Endothelial cell of coronary artery (primary cell): ENCODE data around the gene USP51. TPM values are rescaled to one million over a fixed set of nuclear protein-coding genes. Genes with fewer than 3 reads are reported as not detected.

Experiments used
- total RNA-seq: library from RNA; depleted of rRNA; stranded (reverse); fragments of >200 nt; gene quantifications from 2 replicates; pipeline ENCODE4 v1.2.3, GENCODE V29; 2014

The USP51 gene
- 0.75 and 0.90 TPM in 2 replicates for total RNA-seq

GRCh38 chrX:55489314-55490009 lies at the start of gene USP51:
Gene USP51 (minus strand): TSS chrX:55489848. CDS start chrX:55488939, 909 bp downstream.

GRCh38 chrX:55451990-55452832 lies 37.4 kb downstream of the USP51 start, which contains the start of gene MAGEH1:
Gene MAGEH1 (plus strand): TSS chrX:55452127. CDS start chrX:55452375, 248 bp downstream.

Other genes with a start within 250 kb of the USP51 start
- gene PAGE3, start 224.9 kb downstream of the USP51 start, total RNA-seq: not detected in 2 replicates
- gene MAGEH1, start 37.7 kb downstream of the USP51 start, total RNA-seq: 22.1 and 22.4 TPM in 2 replicates
- gene FOXR2, start 133.6 kb upstream of the USP51 start, total RNA-seq: not detected in 2 replicates
- gene RRAGB, start 227.9 kb upstream of the USP51 start, total RNA-seq: 15.8 and 25.8 TPM in 2 replicates